ENCODE measurements around the gene IL20RA. TPM values are rescaled to one million over a fixed set of nuclear protein-coding genes. Genes with fewer than 3 reads are reported as not detected.

The IL20RA gene
- total RNA-seq, 1 donor from 2014 or later = not detected

Other genes with a start within 250 kb of the IL20RA start
- 2.5 and 4.4 TPM in 2 replicates for gene PEX7, start 222.4 kb downstream of the IL20RA start, total RNA-seq
- gene SLC35D3, start 122.7 kb downstream of the IL20RA start, total RNA-seq = not detected in 2 replicates
- gene IL22RA2, start 128.7 kb upstream of the IL20RA start, total RNA-seq = 0.07 TPM in 1 of 2 replicates, not detected in the other
- gene IFNGR1, start 174.4 kb upstream of the IL20RA start, total RNA-seq = 22.5 and 23.0 TPM in 2 replicates